Measurements from ENCODE around the gene STK38.
"Not testable (repeated sequence)": the region's sequence is repeated elsewhere in the genome, so short reads cannot be mapped to it uniquely, and the experiment has no call there.

STK38 gene

DNA sequence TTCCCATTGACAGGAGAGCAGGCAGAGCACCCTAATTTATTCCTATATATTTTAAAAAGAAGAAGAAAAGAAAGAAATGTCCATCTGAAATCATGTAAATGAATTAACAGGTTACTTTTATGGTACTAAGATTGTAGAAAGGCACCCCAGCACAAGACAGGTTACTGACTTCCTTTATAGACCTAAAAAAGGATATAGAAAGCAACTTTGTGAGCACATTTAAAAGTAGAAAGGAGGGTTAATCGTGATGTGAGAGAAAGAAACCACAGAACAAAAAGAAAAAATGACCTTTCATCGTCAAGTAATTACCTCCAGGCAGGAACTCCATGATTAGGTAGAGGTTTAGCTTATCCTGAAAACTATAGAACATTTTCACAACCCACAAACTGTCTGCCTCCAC, 29.9 kb downstream of the STK38 start:
- DNase-seq, result no peak

DNA sequence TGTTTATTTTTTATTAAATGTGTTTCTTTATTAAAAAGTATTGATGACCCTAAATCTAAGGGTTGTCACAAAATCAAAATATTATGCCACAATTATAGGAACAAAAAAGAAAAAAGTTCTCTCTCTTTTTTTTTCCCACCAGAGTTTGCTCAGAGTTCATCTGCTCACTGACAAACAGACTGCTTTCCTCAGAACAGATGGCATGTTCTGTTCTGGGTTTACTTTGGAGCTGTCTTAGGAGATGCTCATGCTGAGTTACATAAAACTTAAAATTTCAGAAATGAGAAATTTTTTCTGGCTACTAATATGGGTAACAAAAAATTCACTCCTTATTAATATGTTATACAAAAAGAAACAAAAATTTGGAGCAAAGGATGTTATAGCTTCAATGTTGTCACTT, 30.3 kb downstream of the STK38 start:
- no peak for DNase-seq

DNA sequence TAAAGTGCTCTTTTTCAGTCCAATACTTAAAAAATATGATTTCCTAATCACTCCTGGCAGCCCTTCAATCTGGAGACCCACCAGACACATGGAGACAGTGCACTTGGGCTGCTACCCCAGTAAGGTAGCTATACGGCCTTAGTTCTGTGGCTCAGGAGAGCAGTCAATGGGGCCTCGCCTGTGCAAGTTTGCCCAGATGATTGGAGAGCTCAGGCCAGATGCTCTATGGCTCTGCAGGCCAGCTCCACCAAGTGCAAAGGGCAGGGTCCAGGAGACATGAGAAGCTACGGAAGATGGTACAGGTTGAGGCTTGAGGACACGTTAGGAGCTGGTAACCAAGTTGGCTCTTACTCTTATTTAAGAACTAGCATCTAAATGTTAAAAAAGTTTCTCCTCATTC, 30.7 kb downstream of the STK38 start:
- no peak for DNase-seq

DNA sequence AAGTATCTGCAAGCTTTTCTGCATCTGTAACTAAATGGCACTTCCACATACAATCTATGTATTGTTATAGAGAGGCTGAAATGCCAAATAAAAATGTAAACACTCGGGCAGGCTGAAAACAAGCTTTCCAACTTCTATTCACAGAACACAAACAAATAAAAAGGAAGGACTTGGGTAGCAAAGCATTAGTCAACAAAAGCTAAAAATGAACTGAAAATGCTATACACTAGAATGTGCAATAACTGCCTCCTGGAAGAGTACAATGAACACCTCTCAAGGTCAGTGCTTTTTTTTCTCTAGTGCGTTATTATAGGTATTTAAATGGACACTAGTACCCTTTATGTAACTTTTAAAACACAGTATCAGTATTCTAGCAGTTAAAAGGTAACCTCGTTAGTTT, 31.4 kb downstream of the STK38 start:
- DNase-seq, result no peak

DNA sequence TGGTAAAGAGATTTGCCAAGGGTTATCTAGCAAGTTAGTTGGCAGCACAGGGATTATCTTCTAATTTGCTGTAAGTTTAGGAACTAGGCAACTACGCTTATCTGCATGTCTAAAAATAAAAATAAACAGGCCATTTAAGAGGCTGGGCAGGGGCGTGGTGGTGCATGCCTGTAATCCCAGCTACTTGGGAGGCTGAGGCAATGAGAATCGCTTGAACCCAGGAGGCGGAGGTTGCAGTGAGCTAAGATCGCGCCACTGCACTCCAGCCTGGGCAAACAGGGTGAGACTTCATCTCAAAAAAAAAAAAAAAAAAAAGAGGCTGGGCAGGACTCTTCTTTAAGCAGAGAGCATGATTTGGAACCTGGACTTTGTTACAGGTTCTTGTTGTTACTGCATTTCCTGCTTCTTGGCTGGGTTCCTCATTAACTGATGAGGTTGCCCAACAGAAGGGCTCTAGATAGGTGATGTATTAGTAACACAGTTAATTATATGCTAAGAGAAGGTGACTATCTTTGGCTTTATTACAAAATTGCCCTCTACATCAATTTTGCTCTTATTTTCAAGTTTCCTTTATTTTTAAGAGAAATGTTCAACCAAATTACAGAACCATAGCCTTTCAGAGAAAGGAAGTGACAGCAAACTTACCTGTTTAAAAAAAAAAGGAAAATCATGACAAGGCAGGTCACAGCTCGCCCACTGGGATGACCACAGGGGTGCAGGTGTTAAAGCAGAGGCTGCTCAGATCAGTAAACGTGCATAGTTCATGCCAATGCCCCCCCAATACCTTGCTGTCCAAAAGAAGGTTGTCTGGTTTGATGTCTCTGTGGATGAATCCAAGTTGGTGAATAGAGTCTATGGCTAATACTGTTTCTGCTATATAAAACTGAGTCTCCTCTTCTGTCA, 32.5 kb downstream of the STK38 start:
- DNase-seq, result no peak

DNA sequence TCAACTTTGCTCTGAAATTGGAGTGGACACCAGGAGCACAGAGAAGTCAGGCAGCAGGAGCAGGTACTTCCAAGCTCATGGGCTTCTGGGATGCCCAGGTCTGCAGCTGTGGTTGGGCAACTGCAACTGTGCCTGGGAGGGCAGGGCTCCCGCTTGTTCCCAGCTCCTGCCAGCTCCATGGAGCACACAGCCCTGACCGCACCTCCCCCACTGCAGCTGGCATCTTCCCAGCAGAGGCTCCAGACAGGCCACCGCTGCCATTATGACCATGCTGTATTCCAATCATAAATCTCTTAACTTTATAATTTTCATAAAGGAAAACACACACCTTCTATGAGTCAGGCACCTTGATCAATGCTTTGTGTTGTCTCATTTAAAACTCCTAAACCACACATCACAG, 36.9 kb downstream of the STK38 start:
- DNase-seq, result no peak

DNA sequence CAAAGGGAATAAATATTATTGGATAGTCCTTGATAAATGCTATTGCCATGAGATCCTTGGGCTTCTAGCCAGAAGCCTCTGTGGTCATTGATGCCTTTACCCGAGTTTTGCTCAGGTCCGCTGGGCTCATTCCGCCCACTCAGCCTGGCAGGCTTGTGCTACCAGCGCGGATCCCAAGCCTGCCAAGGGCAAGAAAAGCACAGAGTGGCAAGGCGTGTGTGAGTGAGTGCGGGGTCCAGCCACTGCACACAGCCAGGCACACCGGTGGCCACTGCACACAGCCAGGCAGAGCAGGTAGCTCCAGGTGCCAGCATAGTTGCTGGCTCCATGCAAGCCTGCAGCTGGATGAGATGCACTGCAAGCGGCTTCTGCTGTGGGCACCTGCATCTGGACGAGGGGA, 38.7 kb downstream of the STK38 start:
- no peak for DNase-seq

DNA sequence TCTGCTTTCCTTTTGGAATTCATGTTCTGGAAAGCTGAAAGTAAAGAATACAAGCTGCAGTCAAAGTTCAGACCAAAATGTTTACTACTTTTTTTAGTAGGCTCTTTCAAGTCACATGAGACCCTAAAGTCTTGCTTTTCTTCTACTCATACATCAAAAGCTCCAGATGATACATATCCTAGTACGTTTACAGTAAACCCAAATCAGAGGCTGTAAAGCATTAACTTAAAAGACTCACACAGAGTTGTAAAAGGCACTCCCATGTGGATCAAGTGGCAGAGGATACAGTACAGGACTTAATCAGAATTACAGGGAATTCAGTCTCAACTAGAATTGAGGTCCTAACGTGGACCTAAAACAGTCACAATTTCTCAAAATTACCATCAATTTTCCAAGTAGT, 40.7 kb downstream of the STK38 start:
- DNase-seq, result no peak

DNA sequence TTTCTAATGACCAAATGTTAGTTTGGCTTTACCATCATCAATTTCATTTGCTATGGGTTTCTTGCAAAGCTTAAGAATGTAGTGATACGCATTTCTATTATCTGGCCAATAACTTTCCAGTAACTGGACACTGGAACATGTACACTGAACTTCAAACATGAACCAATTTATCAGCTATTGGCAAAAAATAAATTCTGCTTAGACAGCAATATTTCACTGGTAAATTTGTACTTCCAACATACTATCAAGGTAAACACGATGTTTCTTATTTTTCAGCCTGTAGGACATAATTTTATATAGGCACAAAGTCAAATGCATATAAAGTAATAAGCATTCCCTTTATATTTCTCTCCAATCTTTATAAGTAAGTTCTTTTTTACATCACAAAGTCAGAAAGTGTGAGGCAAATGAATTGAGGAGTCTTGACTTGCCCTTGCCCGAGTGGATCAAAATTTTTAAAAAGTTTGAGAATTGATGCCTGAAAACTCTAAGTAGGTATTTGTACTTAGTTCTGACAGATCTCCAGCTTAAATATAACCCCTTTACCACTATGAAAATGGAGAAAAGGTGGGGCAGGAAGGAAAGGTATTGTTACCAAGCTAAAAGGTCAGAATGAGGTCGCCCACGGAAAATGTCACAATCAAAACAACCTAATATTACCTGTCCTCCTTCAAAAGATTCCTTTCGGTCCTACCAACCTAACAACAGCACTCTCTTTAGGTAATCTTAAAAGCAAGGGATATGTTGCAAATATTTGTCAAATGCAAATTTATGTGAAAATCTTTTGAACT, 41.3 kb downstream of the STK38 start:
- no peak for DNase-seq

DNA sequence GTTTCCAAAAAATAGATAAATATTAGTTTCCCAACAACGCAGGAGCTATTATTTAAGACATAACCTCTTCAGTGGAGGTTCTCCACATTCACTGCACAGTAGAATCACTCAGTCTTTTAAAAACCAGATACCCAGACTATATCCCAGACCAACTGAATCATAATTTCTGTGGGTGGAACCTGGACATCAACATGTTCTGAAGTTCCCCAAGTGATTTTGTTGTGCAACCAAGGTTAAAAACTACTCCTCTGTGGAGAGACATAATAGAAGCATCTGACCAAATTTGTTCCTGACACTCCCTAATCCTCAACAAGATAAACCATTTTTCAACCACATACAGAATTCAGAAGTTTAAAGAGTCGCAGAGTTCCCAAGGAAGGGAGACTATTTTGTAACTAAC, 42.3 kb downstream of the STK38 start:
- DNase-seq, result no peak

DNA sequence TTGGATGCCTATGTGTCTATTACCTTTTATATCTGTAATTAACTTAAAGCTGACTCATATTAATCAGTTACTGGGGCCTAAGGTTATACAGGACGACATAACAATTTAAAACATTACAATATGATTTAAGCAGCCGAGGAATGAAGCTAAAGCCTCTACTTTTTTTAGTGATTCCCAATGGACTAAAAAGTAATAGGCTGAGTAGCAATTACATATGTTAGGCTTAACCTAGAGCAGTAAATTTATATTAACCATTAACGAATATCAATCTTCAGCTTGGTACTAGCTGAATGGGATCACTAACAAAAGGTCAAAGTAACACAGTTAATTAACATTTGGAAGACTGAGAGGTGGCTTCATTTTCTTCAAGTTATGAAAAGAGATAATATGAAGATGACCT, 43.1 kb downstream of the STK38 start:
- DNase-seq, result no peak

DNA sequence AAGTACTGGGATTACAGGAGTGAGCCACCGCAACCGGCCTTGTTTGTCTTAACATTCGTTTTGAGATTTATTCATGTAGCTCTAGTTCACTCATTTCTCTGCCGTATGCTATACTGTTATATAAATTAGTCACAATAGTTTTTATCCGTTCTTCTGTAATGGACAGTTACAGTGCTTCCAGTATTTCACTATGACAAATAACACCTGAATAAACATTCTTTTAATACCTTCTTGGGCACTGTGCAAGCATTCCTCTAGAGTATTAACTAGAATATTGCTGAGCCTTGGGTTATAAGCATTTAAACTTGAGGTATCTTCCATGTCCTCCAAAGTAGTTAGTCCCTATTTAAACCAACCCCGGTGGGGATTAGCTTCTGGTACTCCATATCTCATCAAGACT, 45.6 kb downstream of the STK38 start:
- no peak for DNase-seq

DNA sequence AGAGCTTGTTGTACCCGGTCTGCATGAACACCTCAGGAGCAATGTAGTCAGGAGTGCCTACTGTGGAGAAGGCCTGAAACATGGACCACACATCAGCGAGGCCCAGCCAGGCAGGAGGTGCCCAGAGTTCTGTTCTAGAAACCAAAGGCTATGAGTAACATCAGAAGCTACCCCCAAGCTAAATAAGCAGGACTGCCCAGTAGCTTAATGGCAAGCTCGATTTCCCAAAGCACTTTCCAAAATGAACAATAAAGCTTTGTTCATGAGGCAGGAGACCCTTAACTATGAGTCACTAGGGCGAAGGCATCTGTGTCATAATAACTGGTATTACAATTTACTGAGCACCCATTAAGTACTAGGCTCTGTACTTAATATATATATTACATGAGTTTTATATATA, 47.4 kb downstream of the STK38 start:
- DNase-seq, result no peak

DNA sequence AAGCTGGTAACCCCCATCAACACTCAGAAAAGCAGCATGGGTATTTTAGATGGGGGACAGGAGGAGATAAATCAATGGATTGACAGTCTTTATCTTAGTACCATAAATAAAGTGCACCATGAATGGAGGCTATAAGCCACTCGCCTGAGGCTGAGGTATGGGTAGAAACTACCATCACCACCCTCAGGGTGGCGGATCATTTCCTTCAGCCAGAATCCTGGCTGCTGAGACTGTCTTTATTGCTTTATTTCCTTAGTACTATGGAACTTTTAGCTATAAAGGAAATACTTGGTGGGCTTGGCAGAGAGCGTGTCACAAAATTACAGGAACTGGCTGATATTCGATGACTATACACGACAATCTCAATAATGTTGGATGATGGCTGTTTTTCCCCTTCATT, 52.2 kb downstream of the STK38 start:
- DNase-seq, result no peak

DNA sequence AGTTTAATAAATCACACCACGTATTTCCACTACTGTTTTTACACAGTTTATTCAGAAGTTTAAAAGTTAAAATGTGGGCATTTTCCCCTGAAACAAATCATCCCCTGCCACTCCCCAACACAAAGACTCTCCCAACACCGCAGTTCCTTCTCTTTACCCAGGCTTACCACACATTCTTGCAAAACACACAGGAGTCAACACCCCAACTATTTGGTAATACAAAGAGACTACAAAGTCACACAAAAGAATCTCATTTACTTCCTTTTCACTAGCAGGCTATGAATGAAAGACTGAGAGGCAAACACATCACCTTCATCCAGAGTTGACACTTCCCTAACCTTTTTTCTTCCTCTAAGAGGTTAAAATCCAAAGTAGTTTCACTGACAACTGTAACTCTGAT, 53.4 kb downstream of the STK38 start:
- no peak for DNase-seq

DNA sequence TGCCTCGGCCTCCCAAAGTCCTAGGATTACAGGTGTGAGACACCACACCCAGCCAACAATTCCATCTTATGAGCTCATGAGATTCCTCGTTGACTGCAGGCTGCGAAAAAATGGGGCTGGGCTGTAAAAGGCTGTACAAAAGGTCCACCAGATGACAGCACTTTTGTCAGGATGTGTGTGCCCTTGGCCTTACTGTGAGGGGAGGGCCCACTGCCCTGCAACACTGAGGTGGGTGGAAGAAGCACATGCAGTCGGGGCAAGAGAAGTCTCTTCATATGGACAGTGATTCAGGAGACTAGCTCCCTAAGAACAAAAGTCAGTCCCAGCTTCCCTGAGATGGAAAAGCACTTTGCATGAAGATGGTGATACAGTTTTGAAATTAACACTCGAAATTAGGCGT, 54.0 kb downstream of the STK38 start:
- DNase-seq, result no peak

DNA sequence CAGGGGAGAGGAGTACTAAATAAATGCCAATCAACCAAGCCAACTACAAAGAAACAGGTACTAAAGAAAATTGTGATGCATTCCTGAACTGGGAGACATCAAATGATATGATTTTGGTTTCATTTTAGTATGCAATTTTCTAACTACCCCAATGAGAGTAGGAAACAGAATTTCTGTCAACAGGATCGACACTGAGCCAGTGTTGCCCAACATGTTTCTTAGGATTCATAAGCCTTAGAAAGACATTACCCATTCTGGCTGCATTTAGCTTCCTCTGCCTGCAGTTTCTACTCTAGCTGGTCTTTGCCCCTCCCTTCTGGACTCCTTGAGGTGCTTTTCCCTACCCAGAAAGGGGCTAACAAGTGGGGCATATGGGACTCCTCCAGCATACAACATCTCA, 54.7 kb downstream of the STK38 start:
- DNase-seq, result no peak

DNA sequence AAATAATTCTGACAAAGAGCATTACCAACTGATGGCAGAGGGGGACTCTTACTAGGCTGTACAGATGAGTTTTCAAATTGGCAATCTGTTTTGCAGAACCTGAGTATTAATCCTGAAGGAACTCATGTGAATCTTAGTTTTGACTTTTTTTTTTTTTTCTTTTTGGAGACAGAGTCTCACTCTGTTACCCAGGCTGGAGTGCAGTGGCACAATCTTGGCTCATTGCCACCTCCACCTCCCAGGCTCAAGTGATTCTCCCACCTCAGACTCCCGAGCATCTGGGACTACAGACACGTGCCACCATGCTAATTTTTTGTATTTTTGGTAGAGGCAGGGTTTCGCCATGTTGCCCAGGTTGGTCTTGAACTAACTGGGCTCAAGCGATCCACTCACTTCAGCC, 55.2 kb downstream of the STK38 start:
- DNase-seq, result no peak

DNA sequence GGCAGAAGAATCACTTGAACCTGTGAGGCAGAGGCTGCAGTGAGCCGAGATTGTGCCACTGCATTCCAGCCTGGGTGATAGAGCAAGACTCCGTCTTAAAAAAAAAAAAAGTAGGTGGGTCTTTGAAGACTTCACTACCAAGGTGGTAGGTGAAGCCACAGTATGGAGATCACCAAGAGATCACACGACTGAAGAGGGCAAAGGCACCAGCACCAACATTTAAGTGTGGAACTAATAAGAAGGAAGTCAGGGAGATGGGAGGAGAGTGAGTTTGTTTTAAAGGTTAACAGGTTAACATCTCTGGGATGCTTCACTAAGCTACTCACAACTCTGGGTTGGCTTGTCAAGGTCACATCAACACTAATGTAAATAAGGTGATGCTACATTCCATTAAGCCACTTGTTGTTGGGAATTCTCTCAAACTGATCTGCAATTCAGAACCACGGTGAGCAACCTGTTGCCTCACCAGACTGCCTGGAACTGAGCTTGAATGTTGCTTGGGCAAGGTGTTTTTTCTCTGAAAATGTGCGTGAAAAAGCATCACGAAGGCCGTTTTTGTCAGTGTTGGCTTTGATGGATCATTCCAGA, 55.8 kb downstream of the STK38 start:
- no peak for DNase-seq

DNA sequence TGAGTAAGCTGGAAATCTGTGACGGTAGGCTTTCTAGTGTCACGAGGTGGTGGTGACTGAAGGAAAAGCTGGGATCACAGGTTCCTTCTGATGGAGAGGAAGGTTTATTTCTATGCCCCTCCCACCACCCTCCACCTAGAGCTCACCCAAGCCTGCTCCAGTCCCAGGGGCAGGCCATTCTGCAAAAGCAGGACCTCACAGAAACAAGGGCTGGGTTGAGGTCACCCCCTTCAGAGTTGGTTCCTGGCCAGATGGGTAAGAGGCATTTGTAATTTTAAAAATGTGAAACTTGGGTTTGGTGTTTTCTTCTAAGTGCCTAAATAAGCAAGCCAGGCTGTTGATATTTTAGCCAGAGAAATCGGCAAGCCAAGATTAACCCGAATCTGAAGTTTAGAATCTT, 57.9 kb downstream of the STK38 start:
- DNase-seq, result no peak

DNA sequence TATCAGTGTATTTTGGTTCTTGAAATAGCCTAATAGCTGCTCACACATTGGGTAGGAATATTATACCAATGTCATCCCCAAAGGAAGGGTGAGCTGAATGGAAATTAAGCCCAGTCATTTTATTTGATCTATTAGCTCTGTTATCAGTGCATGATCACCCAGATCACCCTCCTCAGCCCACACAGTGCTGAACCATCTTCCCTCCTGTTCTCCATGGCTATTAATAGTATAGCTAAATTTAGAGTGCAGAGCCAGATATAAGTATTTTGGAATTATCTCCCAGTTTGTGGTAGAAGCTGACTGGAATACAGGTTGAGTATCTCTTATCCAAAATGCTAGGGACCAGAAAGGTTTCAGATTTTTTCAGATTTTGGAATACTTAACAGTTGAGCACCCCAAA, 59.1 kb downstream of the STK38 start:
- no peak for DNase-seq

DNA sequence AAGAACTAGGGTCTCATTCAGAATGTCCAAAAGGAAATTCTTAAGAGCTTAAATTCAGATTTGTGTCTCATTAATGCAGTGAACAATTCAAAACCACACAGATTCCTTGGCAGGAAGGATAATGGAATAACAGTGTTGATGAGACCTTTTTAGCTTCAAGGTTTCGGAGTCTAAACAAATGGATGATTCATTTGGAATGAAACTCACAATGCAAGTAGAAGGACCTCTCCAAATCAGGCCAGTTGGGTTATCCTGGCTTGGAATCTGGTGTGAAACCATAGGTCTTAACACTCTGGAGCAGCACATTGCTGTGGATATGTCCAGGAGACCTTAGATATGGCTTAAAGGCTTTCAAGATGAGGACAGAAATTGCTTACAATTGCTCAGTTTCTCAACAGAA, 59.6 kb downstream of the STK38 start:
- no peak for DNase-seq

DNA sequence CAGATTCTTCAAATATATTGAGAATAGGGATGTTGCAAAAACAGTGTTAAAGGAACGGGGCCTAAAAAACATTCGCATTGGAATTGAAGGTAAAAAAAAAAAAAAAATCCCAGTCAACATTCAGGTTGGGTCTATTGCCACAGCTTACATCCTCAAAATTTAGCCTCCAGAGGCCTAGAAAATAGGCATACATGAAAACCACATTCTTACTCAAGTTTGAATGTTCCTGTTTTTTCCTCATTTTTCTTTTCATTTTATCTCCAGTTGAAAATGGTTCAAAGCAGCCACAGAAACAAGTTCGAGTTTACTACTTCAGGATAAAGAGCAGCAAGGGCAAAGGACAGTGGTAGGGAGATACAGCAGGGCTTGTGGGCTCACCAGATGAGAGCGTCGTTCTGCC, 62.5 kb downstream of the STK38 start:
- no peak for DNase-seq

DNA sequence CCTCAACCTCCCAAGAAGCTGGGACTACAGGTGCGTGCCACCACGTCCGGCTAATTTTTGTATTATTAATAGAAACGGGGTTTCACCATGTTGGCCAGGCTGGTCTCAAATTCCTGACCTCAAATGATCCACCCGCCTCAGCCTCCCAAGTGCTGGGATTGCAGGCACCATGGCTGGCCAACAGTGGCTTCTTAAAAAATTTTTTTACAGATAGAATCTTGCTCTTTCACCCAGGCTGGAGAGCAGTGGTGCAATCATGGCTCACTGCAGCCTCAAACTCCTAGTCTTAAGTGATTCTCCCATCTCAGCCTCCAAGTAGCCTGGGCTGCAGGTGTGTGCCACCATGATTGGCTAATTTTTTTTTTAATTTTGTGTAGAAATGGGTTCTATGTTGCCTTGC, 64.0 kb downstream of the STK38 start:
- not testable (repeated sequence) for DNase-seq
